HS-5 (cell line): ENCODE measurements around the gene SCRN2.

Experiments used
- DNase-seq: peaks from one replicate; pipeline ENCODE4 v3.0.0-alpha.2; 2012; ENCODE audit warnings: low read depth

SCRN2 gene

DNA sequence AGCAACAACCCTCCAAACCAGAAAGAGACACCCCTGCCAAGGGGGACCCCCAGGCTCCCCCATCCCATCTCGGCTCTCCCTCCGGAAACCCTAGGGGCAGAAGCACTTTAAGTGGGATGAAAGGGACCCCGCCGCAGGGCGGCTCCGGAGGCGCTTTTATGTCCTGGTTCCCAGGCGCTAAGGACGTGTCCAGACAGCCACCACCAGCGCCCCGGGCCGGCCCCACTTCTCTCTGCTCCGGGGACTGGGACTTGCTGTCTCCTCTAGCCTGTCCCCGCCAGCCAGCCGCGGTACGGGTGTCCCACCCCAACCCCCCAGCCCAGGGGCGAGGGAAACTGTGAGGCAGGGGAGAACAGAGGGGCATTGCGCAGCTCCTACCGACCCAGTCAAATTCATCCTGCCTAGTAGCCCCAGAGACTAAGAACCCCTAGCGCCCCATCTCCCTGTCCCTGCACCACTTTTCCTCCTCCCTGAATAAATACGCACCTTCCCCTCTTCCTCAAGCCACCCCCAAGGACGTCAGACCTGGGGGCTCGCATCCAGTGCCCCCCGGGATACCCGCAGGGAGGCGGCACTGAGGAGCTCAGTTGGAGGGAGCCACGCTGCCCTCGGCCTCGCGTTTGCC, 5.8 kb upstream of the SCRN2 start:
- DNase-seq: no peak

DNA sequence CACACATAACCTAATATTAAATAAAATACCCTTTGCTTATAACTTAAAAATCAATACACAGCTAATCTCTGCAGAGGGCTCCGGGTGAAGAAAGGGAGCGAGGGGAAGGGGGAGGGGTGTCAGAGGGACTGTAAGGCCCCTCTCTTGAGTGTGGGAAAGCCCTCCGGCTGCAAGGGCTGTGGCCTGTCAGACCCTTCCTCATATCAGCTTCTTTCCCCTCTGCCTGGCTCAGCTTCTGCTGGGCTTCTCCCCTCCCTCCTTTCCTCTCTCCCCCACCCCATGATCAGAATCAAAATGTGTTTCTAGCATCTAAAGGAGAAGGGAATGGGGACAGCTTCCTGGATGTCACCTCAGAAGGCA, 4.6 kb upstream of the SCRN2 start:
- no peak for DNase-seq

DNA sequence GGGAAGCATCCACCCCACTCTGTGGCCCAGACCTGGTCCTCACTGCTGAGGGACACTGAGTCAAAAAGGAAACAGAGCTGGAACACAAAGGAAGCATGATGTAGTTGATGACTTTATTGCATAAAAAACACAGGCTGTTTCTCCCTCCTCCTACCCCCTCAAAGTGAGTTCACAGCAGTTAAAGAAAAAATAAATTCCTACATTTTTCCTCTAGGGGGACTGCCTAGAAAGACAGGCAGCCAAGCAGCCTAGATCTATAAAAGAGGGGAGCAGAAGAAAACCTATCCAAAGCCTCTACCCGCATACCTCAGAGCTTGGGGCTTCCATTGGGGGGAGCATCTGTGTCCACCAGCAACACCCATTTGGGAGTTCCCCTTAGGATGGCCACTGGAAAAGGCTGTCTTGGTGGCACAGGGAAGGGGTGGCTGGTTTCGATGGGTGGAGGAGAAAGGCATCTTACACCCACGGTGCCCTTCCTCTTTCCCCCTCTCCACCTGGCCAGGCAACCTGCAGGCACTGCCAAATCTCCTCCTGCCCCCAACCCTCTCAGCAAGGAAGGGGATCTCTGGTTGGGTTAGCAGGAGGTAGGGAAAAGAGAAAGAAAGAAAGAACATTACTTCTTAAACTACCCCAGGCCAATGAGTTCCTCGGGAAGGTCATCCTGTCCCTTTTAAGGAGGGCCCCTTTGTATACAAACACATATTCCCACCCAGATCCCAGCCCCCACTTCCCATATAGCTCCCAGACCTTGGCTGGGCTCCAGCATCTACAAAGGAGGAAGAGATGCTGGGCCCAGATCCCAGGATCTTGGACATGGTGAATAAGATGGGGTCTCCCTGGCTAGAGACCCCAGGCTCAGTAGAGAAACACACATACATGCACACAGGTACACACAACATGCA, 4.0 kb upstream of the SCRN2 start:
- DNase-seq: no peak

DNA sequence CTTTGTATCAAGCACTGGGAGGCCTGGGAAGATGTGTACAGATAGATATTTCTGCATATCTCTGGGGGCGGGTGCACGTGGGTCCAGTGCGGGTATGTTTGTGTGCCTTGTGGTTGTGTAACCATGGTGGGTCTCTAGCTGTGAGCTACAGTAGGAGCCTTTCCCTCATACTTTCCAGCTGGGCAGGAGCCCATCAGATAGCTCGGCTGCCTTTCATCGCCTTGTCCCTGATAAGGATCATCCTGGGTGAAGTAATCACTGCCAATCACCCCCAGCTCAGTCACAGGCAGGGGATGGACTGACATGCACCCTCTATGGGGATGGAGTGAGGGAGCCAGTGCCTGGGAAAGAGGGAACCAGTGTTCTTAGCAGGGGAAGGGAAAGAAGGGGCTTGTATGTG, 3.2 kb upstream of the SCRN2 start:
- DNase-seq: no peak

DNA sequence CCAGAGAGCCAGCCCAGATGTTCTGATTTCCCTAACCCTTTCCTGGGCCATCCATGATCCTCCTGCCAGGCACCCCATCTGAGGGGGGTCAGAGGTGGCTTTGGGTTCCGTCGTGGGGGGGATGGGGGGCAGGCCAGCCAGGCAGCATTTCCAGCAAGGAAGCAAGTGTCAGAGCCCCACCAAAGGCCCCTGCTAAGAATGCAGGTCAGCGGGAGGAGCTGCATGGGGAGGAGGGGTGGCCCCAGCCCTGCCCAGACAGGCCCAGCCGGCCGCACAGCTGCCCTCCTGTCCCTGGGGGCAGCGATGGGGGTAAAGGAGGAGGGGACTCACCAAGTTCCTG, 2.3 kb upstream of the SCRN2 start:
- DNase-seq: no peak

DNA sequence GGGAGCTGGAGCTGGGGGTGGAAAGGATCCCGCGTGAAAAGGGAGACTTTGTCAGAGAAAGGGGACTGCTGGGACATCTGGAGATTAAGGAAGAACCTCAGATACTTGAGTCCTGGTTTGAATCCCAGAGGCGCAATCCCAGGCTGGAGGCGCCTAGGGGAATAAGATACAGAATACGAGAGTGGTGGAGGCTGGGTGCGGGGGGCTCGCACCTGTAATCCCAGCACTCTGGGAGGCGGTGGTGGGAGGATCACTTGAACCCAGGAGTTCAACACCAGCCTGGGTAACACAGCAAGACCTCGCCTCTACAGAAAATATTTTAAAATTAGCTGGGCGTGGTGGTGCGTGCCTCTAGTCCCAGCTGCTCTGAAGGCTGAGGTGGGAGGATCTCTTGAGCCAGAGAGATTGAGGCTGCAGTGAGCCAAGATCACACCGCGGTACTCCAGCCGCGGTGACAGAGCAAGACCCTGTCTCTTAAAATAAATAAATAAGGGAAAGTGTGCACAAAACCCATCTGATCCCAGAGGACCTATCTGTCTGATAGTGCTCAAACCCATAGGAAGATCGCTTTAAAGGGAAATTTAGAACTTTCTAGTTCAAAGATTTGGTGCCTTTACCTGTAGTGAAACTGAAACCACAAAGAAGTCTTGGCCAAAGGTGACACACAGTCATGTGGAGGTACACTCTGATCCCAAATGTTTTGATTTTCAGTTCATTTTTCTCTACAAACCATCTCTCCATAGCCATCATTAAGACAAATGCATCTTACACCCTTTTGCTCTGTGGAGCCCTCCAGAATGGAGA, 617 bp upstream of the SCRN2 start:
- no peak for DNase-seq

DNA sequence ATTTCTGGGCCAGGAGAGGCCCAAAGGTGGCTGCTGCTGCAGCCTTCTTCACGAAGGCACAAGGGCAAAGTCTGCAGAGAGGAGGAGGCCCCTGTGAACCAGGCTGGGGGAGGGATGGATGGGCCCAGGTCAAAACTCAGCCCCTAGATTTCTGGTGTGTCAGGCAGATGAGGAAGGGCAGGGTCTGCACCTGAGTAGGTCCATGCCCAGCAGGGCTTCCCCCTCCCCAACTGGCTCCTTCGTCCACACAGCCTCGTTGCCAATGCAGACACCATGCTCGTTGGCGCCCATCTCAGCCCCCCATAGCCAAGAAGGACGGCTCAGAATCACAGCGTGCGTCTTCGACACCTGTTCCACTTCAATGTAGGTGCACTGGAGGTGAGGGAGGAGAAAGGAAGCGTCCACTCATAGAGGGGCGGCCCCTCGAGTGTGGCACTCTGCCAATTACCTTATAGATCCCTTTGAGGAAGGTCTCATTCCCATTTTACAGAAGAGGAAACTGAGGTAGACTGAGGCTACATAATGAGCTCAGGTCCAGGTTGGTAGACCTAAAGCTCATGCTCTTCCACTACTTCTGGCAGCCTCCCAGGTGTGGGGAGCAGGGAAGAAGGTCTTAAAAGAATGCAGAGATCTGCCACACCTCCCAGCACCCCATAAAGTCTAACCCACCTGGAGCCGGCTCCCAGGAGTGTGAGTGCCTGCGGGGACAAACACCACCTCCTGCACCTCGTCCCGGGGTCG, 902 bp downstream of the SCRN2 start:
- DNase-seq: no peak

DNA sequence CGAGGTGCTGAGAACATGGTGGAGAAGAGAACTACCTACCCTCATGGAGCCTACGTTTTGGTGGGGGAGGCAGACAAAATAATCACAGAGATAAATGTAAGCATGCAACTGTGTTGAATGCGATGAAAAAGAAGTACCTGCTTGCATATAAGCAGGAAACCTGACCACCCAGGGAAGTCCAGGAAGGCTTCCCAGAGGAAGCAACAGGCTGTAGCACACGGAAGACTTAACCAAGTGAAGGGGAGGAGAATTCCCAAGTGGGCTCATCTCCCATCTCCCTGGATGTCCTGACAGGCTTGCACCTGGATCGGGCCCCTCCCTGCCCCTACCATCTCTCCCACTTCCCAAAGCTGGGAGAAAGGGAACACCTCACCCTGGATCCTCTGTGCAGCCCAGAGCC, 2.0 kb downstream of the SCRN2 start:
- no peak for DNase-seq

DNA sequence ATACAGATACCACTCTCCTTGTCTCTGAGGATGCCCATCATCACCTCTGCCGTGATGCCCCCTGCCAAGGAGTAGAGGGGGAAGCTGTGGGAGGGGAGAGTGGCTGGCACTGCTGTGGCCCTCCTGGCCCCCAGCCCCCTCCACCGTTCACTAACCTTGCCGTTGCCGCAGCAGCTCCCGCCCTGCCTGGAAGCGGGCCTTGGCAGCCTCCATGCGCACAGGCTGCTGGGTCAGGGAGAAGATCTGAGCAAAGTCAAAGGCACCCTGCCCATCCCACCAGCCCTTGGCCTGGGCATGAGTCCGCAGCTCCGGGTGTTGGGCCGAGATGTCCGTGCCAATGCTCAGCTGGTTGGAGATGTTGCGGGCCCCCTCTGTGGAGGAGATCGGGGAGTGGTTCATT, 2.4 kb downstream of the SCRN2 start:
- no peak for DNase-seq

DNA sequence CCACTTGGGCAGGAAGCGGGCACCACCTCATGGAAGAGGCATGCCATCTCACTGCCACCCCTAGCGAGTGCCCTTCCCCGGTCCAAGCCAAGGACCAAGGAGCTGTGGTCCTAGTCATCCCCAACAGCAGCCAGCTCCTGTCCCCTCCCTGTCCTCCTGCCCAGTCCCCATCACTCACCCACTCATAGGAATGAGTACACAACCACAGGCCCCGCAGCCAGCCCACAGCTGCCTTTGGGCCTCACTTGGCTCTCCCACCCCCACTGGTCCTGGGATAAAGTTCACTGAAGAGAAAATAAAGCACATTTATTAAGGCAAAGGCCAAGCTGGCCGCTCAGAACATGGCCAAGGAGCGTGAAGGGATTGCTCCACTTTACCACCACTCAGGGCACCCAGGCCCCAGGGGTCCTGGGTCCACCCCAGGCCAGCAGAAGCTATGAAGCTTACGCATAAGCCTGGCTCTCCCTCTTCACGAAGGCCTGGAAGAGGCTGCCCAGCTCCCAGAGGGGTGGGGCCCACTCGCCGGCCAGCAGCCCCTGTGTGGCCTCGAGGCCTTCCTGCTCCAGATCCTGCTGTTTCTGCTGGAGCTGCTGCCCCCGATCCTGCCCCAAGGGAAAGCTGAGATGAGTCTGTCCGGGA, 3.6 kb downstream of the SCRN2 start:
- no peak for DNase-seq

DNA sequence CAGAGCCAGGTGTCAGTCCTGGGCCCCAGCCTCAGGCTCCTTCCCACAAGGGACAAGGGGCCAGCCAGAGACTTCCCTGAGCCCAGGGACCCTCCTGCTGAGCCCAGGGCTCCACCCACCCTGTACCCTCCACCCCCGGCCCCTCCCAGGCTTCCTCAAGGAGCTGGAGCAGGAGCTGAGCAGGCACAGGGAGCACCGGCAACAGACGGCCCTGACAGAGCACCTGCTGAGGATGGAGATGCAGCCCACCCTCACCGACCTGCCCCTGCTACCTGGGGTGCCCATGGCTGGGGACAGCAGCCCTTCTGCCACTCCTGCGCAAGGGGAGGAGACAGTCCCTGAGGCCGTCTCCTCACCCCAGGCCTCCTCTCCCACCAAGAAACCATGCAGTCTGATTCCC, 4.5 kb downstream of the SCRN2 start:
- DNase-seq: no peak

DNA sequence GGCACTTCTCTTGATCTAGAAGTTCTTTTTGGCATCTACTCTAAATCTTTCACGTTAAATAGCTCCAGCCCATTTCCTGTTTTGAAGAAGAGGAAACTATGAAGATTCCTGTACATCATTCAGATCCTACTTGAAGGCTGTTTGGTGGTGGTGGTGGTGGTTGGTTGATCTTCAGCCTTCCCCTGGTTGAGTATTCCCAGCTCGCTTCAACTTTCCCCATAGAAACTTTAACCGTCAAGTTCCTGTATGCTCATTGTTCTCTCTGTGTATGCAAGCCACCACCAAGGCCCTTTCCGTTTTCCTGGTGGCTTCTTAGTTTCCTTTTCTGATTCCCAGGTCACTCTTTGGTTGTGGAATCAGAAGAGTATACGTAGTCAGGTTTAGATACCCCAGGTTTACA, 6.3 kb downstream of the SCRN2 start:
- DNase-seq: no peak

DNA sequence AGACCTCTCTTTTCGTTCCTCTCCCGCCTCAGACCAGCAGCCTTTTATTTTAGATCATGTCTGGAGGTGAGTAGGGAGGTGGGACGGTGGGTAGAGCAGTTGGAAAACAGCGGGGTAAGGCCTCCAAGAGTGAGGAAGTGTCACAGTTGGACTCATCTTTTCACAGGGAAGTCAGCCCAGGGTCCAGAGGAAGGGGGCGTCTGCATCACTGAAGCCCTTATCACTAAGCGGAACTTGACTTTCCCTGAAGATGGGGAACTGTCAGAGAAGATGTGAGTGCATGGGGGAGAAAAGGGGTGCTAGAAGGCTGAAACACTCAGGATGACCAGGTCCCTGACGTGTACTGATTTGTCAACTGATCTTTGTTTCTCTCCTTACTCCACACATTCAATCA, 9.1 kb downstream of the SCRN2 start:
- no peak for DNase-seq

DNA sequence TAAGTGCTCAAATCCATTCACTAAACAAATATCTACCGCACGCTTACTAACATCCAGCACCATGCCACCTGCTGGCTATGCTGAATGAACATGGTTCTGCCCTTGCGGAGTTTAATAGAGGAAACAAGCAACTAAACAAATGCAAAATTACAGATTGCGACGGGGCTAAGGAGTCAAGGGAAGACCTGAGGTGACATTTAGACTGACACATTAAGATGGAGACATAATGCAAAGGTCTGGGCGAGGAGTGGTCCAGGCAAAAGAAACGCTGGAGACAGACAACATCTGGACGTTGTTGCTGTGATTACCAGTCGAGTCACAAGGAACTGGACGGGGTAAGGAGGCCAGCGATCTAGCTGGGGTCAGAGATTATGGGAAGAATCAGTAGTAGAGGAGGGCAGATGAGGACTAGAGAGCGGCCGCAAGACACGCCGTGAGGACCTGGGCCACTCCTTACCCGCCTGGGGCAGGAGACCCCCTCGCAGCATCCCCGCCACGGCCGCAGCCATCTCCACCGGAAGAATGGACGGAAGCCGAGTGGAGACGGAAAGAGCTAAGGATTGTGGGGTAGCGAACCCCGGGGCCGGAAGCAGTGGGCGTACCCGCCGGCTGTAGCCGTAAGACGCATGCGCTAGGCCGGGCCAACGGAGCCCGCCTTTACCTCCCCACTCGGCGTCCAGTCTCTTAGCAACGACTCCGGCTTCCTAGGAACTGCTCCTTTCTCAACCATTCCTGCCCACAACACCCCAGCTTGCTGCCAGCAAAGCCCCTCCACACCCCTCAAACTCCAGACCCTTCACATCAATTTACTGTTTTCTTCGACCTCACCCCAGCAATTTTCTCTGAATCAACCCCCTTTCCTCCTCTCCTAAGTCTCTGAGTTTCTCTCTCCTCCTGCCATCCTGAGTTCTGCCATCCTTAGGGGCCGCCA, 9.8 kb downstream of the SCRN2 start, which contains the start of the genes LRRC46 and MRPL10:
Gene LRRC46, plus strand, starts transcription at position 668 of the 931 bp plus-strand sequence. CDS start 320 bp downstream, outside the sequence.
Gene MRPL10, minus strand, starts transcription at position 539 of the 931 bp plus-strand sequence. Its CDS starts 30 bp downstream, at position 509.
- DNase-seq: peak; percentile 76

DNA sequence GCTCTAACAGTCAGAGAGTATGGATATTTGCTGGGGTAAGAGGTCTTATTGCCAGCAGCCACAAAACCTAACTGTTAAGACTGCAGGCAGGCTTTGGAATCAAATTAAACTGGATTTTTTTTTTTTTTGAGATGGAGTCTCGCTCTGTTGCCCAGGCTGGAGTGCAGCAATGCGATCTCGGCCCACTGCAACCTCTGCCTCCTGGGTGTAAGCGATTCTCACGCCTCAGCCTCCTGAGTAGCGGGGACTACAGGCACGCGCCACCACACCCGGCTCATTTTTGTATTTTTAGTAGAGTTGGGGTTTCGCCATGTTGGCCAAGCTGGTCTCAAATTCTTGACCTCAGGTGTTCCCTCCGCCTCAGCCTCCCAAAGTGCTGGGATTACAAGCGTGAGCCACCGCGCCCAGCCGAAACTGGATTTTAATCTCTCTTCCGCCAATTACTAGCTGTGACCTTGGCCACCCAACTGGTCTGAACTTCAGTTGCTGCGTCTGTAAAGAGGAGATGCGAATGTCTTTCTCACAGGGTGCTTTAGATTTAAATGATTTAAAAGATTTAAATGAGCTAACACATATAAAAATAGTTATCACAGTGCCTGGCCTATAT, 10.6 kb downstream of the SCRN2 start:
- no peak for DNase-seq

DNA sequence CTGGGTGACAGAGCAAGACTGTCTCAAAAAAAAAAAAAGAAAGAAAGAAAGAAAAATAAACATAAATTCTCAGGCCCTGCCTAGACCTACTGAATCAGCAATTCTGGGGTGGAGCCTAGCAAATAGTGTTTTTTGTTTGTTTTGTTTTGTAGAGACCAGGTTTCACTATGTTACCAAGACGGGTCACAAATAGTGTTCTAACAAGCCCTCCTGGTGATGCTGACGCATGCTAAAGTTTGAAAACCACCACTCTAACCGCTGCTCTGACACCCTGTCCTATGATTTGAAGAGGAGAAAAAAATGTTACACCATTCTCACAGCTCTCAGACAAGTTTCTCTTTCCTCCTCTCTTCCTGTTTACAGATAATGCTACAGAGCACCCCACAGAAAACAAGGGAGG, 11.2 kb downstream of the SCRN2 start:
- DNase-seq: no peak

DNA sequence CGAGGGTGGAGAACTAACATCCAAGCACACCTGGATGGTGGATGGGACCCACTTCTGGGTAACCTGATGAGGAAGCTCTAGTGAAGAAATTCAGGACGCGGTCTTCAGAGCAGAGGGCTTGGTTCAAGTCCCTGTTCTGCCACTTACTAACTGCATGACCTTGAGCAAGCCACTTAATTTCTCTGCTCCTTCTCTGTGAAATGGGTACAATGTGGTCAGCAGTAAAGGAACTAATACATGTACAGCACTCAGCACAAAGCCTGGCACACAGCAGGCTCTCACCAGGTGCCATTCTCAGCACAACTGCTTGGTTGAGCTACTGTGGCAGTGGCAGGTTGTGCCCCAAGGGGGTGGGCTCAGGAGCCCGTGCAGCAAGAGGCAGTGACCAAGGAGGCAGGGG, 17.6 kb downstream of the SCRN2 start:
- DNase-seq: no peak

DNA sequence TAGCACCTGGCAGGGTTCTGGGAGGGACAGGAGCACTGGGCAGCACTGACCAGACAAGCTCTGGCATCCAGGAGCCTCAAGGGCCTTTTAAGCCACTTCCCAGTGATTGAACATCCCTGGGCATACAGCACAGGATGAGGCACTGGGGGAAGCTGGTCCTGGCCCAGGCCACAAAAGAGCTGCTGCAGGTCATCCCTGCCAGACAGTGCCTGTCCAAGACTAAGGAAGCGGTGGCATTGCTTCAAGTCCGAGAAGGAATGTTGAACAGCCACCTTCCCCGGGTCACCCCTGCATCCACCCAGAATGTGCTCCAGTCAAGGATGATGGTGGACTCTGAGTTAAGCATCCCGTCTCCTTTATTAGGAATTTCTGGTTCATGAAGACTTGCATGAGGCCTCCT, 18.3 kb downstream of the SCRN2 start:
- DNase-seq: no peak

DNA sequence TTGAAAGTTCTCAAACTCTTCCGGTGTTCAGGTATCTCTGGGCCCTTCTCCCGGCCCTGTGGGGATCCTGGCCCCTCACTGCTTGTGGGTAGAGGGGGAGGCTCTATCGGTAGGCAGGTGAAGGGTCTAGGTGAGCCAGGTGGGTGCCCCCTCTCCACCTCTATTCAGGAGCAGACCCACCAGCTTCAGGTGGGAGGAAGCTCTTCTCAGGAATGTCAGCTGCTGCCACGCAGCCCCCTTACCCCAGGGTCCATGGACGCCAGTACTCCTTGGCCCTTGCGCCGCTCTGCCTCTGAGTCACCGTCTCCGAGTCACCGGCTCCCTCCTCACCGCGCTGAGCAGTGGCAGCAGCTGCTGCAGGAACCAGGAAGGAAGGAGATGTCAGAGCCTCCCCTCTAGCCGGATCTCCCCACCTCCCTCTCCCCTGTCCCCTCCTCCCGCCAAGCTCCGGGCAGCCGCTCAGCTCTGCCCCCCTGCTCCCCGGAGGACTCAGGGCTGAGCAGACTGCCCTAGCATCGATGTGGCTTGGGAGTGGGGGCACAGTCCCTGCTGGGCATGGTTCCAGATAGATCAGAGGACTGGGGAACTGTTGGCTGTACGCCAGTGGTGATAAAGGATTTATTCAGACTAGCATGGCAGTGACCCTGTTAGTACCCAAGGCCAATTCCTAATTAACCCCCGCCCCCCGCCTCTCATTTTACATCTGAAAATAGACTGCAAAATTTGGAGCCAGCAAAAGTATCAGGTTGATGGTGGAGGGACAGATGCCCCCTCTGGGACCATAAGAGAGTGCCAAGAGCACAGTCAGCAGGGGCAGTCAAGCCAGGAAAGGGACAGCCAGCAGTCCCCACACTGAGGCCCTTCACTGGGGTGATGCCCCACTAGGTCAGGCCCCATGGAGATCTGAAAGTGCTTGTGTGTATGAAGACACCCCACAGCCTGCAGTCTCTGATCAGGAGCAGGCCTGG, 19.4 kb downstream of the SCRN2 start, which contains the start of gene OSBPL7:
Gene OSBPL7, minus strand, starts transcription at position 371 of the 968 bp plus-strand sequence. CDS start 1,516 bp downstream, outside the sequence.
- peak; percentile 65 for DNase-seq
